ENCODE results near the gene PARP16.

The PARP16 gene

DNA sequence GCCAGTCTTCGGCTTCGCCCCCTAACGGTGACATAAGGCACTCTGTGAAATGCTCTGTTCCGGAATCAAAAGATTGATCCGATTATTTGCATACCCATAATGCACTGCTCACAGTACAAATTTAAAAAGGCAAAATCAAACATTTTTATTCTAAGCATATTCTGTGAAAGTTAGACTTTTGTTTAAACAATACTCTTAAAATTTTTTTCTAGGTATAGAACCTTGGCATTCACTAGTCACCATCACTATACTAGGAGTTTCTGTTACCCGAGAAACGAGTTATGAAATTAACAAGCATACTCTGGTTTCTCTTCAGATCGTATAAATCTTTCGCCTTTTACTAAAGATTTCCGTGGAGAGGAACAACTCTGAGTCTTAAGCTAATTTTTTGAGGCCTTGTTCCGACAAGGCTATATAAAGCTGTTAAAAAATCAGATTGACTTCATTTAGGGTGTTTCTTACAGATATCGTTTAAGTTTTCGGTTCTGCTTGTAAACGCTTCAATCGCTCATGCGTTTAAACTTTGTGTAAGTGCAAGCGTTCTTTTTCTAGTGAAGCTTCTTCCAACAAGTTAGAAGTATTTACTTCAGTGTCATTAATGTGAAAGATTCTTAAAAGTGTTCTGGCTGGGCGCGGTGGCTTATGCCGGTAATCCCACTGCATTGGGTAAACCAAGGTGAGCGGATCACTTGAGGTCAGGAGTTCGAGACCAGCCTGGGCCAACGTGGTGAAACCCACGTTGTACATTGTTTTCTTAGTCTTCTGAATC is 17.9 kb upstream of the PARP16 start, which contains the start of gene RNU5B-1:
RNU5B-1 (plus strand) TSS at position 297 of the 769 bp plus-strand sequence.
- H3K4me3 ChIP-seq (ENCODE audit: low read depth, low read length): peak within 1 kb of the TSS; percentile 54
- peak; percentile 88 for DNase-seq (ENCODE audit: low read depth)
- TF ChIP-seq, protein P1, sequence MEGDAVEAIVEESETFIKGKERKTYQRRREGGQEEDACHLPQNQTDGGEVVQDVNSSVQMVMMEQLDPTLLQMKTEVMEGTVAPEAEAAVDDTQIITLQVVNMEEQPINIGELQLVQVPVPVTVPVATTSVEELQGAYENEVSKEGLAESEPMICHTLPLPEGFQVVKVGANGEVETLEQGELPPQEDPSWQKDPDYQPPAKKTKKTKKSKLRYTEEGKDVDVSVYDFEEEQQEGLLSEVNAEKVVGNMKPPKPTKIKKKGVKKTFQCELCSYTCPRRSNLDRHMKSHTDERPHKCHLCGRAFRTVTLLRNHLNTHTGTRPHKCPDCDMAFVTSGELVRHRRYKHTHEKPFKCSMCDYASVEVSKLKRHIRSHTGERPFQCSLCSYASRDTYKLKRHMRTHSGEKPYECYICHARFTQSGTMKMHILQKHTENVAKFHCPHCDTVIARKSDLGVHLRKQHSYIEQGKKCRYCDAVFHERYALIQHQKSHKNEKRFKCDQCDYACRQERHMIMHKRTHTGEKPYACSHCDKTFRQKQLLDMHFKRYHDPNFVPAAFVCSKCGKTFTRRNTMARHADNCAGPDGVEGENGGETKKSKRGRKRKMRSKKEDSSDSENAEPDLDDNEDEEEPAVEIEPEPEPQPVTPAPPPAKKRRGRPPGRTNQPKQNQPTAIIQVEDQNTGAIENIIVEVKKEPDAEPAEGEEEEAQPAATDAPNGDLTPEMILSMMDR (IDR thresholded peaks at IDR 0.05; ENCODE audit: control insufficient read depth, extremely low read depth, insufficient read depth): peak; percentile 82

DNA sequence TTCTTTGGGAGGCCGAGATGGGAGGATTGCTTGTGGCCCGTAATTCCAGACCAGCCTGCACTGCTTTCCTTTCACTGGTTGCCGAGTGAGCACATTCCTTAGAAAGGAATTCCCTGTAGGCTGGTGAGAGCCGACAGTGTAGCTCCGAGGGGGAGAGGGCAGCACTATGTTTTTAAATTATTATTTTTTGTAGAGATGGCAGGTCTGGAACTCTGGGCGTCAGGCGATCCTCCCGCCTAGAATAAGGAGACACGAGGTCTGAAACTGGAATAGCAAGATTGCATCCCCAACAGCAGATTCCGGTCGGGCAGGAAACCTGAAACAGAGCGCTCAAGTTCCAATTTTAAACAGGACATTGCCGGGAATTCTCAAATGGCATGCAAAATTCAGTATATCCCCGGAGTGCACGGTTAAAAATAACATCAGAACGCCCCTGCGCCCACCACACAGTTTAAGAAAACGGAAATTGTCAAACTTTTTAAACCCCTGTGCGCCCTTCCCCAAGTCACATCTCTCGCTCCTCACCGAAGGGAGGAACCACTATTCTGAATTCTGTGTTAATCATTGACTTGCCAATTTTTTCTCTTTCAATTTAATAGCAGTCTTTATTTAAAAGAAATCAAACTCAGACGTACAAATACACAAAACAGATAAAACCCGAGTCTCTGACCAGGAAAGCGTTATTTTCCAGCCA is 17.2 kb upstream of the PARP16 start:
- H3K4me3 ChIP-seq (ENCODE audit: low read depth, low read length): peak overlapping the region; percentile 54
- TF ChIP-seq, protein P1 (IDR thresholded peaks at IDR 0.05; ENCODE audit: control insufficient read depth, extremely low read depth, insufficient read depth): no peak
- no peak for DNase-seq (ENCODE audit: low read depth)

DNA sequence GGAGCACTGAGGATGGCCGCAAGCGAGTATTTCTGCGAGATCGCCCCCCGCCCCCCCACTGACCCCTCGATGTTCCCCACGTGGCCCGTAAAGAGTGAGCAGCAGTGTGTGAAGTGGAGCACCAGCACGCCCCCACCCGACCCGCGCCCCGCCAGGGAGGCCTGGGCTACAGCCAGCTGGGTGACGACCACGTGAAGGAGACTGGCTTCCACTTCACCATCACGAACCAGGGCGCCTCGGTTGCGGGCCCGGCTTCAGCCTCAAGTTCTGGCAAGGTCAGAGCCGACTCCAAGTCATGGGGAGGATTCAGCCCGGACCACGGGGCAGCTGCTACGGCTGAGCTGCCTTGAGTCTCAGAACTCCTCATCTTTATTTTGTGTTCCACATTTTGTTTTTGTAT is 15.4 kb upstream of the PARP16 start:
- no peak overlapping the region for H3K4me3 ChIP-seq (ENCODE audit: low read depth, low read length)
- no peak for DNase-seq (ENCODE audit: low read depth)
- TF ChIP-seq, protein P1 (IDR thresholded peaks at IDR 0.05; ENCODE audit: control insufficient read depth, extremely low read depth, insufficient read depth): no peak

DNA sequence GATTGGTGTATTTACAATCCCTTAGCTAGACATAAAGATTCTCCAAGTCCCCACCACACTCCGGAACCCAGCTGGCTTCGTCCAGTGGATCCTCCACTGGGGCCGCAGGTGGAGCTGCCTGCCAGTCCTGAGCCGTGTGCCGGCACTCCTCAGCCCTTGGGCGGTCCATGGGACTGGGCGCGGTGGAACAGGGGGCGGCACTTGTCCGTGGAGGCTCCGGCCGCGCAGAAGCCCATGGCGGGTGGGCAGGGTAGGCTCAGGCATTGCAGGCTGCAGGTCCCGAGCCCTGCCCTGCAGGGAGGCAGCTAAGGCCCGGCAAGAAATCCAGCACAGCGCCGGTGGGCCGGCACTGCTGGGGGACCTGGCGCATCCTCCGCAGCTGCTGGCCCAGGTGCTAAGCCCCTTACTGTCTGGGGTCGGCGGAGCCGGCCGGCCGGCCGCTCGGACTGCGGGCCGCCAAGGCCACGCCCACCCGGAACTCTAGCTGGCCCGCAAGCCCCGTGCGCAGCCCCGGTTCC is 14.3 kb upstream of the PARP16 start:
- TF ChIP-seq, protein P1 (IDR thresholded peaks at IDR 0.05; ENCODE audit: control insufficient read depth, extremely low read depth, insufficient read depth): no peak
- H3K4me3 ChIP-seq (ENCODE audit: low read depth, low read length): no peak overlapping the region
- no peak for DNase-seq (ENCODE audit: low read depth)

DNA sequence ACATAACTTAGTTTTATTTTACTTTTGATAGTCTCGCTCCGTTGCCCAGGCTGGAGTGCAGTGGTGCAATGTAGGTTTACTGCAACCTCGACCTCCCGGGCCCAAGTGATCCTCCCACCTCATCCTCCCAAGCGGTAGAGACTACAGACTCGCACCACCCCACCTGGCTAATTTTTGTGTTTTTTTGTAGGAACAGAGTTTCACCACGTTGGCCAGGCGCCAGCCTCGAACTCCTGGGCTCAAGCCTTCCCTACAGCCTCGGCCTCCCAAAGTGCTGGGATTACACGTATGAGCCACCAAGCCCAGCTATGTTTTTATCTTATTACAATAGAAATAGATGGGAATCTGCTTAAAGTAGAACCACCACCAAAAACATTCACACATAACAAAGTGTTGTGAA is 12.0 kb upstream of the PARP16 start:
- no peak for DNase-seq (ENCODE audit: low read depth)
- TF ChIP-seq, protein P1 (IDR thresholded peaks at IDR 0.05; ENCODE audit: control insufficient read depth, extremely low read depth, insufficient read depth): no peak
- H3K4me3 ChIP-seq (ENCODE audit: low read depth, low read length): no peak overlapping the region

DNA sequence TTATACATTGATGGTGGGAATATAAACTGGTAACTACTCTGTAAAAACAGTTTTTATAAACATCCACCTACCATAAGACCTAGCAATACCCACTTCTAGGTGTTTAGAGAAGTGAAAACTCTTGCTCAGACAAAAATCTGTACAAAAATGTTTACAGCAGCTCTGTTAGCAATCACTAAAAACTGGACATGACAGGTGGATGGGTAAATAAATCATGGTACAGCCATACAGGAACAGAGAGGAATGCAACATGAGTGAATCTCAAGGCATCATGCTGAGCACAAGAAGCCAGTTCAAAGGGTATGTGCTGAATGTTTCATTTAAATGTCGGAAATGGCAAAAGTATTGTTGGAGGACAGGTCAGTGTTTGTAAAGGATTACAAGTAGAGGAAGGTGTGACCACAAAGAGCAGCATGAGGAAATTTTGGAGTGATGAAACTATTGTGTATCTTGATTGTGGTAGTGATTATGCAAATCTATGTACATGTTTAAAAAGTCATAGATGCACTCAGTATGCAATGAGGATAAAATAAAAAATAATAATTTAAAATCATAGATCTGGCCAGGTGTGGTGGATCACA is 6.3 kb upstream of the PARP16 start:
- TF ChIP-seq, protein P1 (IDR thresholded peaks at IDR 0.05; ENCODE audit: control insufficient read depth, extremely low read depth, insufficient read depth): no peak
- DNase-seq (ENCODE audit: low read depth): no peak

More for the DNA sequence above, 6.3 kb upstream of the PARP16 start:
- H3K4me3 ChIP-seq (ENCODE audit: low read depth, low read length): no peak overlapping the region

All from LNCaP clone FGC (cell line).